HG02884 (cell line): ENCODE results near the gene GPR157.

Experiments
- ATAC-seq: cut with Tn5 transposase; IDR thresholded peaks from one replicate; pipeline ENCODE4 v1.9.1; 2021; ENCODE audit warnings: mild to moderate bottlenecking, moderate library complexity; ENCODE audit not compliant: unreplicated experiment

GPR157 gene

GRCh38 chr1:9065213-9065751, 63.6 kb downstream of the GPR157 start:
- ATAC-seq: no peak

- no peak for ATAC-seq
Measured at GRCh38 chr1:9062846-9063245, 66.1 kb downstream of the GPR157 start.

GRCh38 chr1:9062021-9062471, 66.9 kb downstream of the GPR157 start:
- ATAC-seq: no peak

- no peak for ATAC-seq
Measured at GRCh38 chr1:9061252-9061960, 67.5 kb downstream of the GPR157 start.

- ATAC-seq: no peak
Measured at GRCh38 chr1:9059891-9060744, 68.8 kb downstream of the GPR157 start.

- no peak for ATAC-seq
Measured at GRCh38 chr1:9058465-9058864, 70.4 kb downstream of the GPR157 start.

GRCh38 chr1:9057851-9058250, 71.1 kb downstream of the GPR157 start:
- no peak for ATAC-seq

- ATAC-seq: no peak
Measured at GRCh38 chr1:9052272-9053049, 76.4 kb downstream of the GPR157 start.

- no peak for ATAC-seq
Measured at GRCh38 chr1:9051379-9051778, 77.5 kb downstream of the GPR157 start.

GRCh38 chr1:9050803-9051202, 78.1 kb downstream of the GPR157 start:
- ATAC-seq: no peak
